Suprapubic skin (tissue), 4 donors: ENCODE results near the gene PLXNA4.

Experiments
- CTCF ChIP-seq, 2 donors: fragments of 200-600 bp in 1 of 2; fragments of 450-650 bp in 1 of 2; sonication (generic) in 1 of 2; IDR thresholded peaks; one replicate each; pipeline ENCODE4 v1.5.1; 2016 to 2019; ENCODE audit warnings: antibody characterized with exemption in 2 of 2, mild to moderate bottlenecking in 1 of 2, moderate library complexity in 1 of 2
- EP300 ChIP-seq: sonication (generic); formaldehyde crosslinking; IDR thresholded peaks from one replicate; pipeline ENCODE4 v1.6.1; 2017; ENCODE audit warnings: antibody characterized with exemption
- POLR2AphosphoS5 ChIP-seq, 3 donors: sonication (generic); formaldehyde crosslinking; IDR thresholded peaks; one replicate each; pipeline ENCODE4 v1.6.1; 2017; ENCODE audit warnings: antibody characterized with exemption in 3 of 3

- TF ChIP-seq CTCF (IDR thresholded peaks at IDR 0.05) = no peak
- no peak for TF ChIP-seq EP300
- TF ChIP-seq POLR2AphosphoS5 (IDR thresholded peaks at IDR 0.05) = no peak
Observed at GRCh38 chr7:132592936-132593335, 16.7 kb upstream of the PLXNA4 start.
